NCI-H2227 (cell line): ENCODE measurements around the gene RHOH.

ENCODE experiments used
- DNase-seq: peaks from one replicate; lab custom pipeline; 2025; ENCODE audit not compliant: unreplicated experiment; lab: John Stamatoyannopoulos, UW

Gene RHOH

GRCh38 chr4:40232610-40233009 lies 35.8 kb downstream of the RHOH start:
- DNase-seq = no peak

- DNase-seq = no peak
Observed at GRCh38 chr4:40233227-40233626, 36.4 kb downstream of the RHOH start.

GRCh38 chr4:40234519-40235039 lies 37.7 kb downstream of the RHOH start:
- no peak for DNase-seq

- DNase-seq = no peak
Observed at GRCh38 chr4:40238008-40238699, 41.3 kb downstream of the RHOH start.

- no peak for DNase-seq
Observed at GRCh38 chr4:40238700-40239548, 42.1 kb downstream of the RHOH start.

GRCh38 chr4:40240040-40240653 lies 43.3 kb downstream of the RHOH start:
- DNase-seq = no peak

- no peak for DNase-seq
Observed at GRCh38 chr4:40241026-40241425, 44.2 kb downstream of the RHOH start.

- no peak for DNase-seq
Observed at GRCh38 chr4:40241941-40242340, 45.1 kb downstream of the RHOH start.

- no peak for DNase-seq
Observed at GRCh38 chr4:40243386-40243948, 46.6 kb downstream of the RHOH start.

- no peak for DNase-seq
Observed at GRCh38 chr4:40244606-40245005, 47.8 kb downstream of the RHOH start.

- DNase-seq = no peak
Observed at GRCh38 chr4:40245550-40245949, 48.7 kb downstream of the RHOH start.

GRCh38 chr4:40246011-40246900 lies 49.4 kb downstream of the RHOH start:
- DNase-seq = no peak

GRCh38 chr4:40246938-40247337 lies 50.1 kb downstream of the RHOH start:
- no peak for DNase-seq

- no peak for DNase-seq
Observed at GRCh38 chr4:40247350-40247749, 50.5 kb downstream of the RHOH start.

GRCh38 chr4:40251366-40251765 lies 54.5 kb downstream of the RHOH start:
- DNase-seq = no peak

- DNase-seq = no peak
Observed at GRCh38 chr4:40253906-40254305, 57.1 kb downstream of the RHOH start.

- DNase-seq = no peak
Observed at GRCh38 chr4:40254608-40255392, 58.0 kb downstream of the RHOH start.

- DNase-seq = no peak
Observed at GRCh38 chr4:40255393-40256281, 58.8 kb downstream of the RHOH start.

- DNase-seq = no peak
Observed at GRCh38 chr4:40256329-40256728, 59.5 kb downstream of the RHOH start.
